PC-9 (cell line): ENCODE measurements around the gene G2E3. TPM values are rescaled to one million over a fixed set of nuclear protein-coding genes. Genes with fewer than 3 reads are reported as not detected.

Source experiments
- BruUV-seq: library from RNA; stranded (reverse); fragments of 400-500 nt; replicated peaks from 2 replicates; lab custom pipeline; 2021; lab: Mats Ljungman, UMichigan
- CTCF ChIA-PET: fragments of 300-600 bp; sonication (Branson Sonifier 250); formaldehyde crosslinking; loops from one replicate; lab custom pipeline; 2022; ENCODE audit warnings: antibody characterized with exemption; lab: Charles Lee
- POLR2A ChIA-PET: fragments of 300-600 bp; sonication (Branson Sonifier 250); formaldehyde crosslinking; loops from one replicate; lab custom pipeline; 2022; ENCODE audit warnings: antibody characterized with exemption; ENCODE audit not compliant: unreplicated experiment; lab: Charles Lee
- DNase-seq, 2 experiments: peaks; one replicate each; pipeline versions ENCODE4 v3.0.0 to v3.0.0-alpha.2; 2015 to 2022; ENCODE audit warnings: mixed read lengths in 1 of 2
- H2AFZ ChIP-seq: fragments of 200-600 bp; sonication (generic); 2 replicates; pipeline ENCODE4 v1.8.1; 2017; ENCODE audit warnings: antibody characterized with exemption
- H3F3A ChIP-seq: fragments of 200-600 bp; sonication (generic); 2 replicates; pipeline ENCODE4 v1.8.1; 2017; ENCODE audit warnings: antibody characterized with exemption, mild to moderate bottlenecking, low read depth; ENCODE audit not compliant: insufficient read depth
- H3K27ac ChIP-seq: fragments of 200-600 bp; sonication (generic); 2 replicates; pipeline ENCODE4 v1.6.1; 2016; ENCODE audit warnings: mixed run types
- H3K27me3 ChIP-seq: fragments of 200-600 bp; sonication (generic); 2 replicates; pipeline ENCODE4 v1.6.1; 2016; ENCODE audit warnings: low read depth, mixed run types; ENCODE audit not compliant: insufficient read depth
- H3K36me3 ChIP-seq: fragments of 200-600 bp; sonication (generic); 2 replicates; pipeline ENCODE4 v1.6.1; 2016; ENCODE audit warnings: low read depth, mixed run types
- H3K4me1 ChIP-seq: fragments of 200-600 bp; sonication (generic); replicated peaks from 2 replicates; pipeline ENCODE4 v1.6.1; 2016; ENCODE audit warnings: mixed run types; ENCODE audit not compliant: insufficient read depth
- H3K4me2 ChIP-seq: fragments of 200-600 bp; sonication (generic); 2 replicates; pipeline ENCODE4 v1.6.1; 2017; ENCODE audit warnings: mixed run types
- H3K4me3 ChIP-seq: fragments of 200-600 bp; sonication (generic); 2 replicates; pipeline ENCODE4 v1.6.1; 2016; ENCODE audit warnings: mixed run types
- H3K79me2 ChIP-seq: fragments of 200-600 bp; sonication (generic); 2 replicates; pipeline ENCODE4 v1.6.1; 2017; ENCODE audit warnings: low read depth, mixed run types
- H3K9me2 ChIP-seq: fragments of 200-600 bp; sonication (generic); 2 replicates; pipeline ENCODE4 v1.8.1; 2017; ENCODE audit warnings: mild to moderate bottlenecking; ENCODE audit not compliant: insufficient read depth
- H3K9me3 ChIP-seq: fragments of 200-600 bp; sonication (generic); 2 replicates; pipeline ENCODE4 v1.8.1; 2016; ENCODE audit warnings: low read depth; ENCODE audit not compliant: insufficient read depth
- H4K20me1 ChIP-seq: fragments of 200-600 bp; sonication (generic); 2 replicates; pipeline ENCODE4 v1.8.1; 2017; ENCODE audit not compliant: insufficient read depth
- EZH2 ChIP-seq: fragments of 200-600 bp; sonication (generic); IDR thresholded peaks from 2 replicates; pipeline ENCODE4 v1.8.0; 2017; ENCODE audit warnings: antibody characterized with exemption, low read depth
- intact Hi-C: fragments of 100-400 bp; cut with micrococcal nuclease; formaldehyde crosslinking; loops from one replicate; pipeline ENCODE4 v1.10.0; 2022; ENCODE audit not compliant: unreplicated experiment
- total RNA-seq: library from RNA; stranded (reverse); gene quantifications from 2 replicates; pipeline ENCODE4 v1.2.3, GENCODE V29; 2021
- TF ChIP-seq, protein P1 (sequence below): fragments of 200-600 bp; sonication (generic); conservative IDR thresholded peaks from 2 replicates; pipeline ENCODE4 v1.6.1; 2017; ENCODE audit warnings: mixed run types, antibody characterized with exemption, mild to moderate bottlenecking, moderate library complexity

Gene G2E3
- total RNA-seq, 1 experiment from 2014 or later: 28.0 TPM

- DNase-seq: peak in 1 of 2 experiments; percentile 85
- intact Hi-C loops: no loop called here
- H3K27ac ChIP-seq: peak overlapping the region; percentile 89
Measured at GRCh38 chr14:30550335-30550734, 8.6 kb upstream of the G2E3 start.

DNA sequence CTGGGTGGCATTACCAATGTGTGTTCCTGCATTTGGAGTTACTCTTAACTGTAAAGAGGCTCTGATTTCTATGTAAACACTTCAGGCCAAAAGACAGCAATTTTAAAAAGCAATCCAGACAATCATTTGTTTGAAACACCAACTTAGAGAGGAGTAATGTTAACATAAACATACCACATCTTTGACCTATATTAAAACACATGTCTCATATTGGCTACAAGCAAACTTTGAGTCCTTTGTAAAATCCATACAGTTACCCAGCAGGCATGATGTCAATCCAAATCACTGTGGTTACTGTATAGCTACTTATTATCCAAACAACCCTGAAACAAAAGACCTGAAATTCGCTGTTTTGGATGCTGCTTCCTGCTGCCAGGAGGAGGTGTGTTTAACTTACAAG lies 7.5 kb upstream of the G2E3 start:
- CTCF ChIA-PET: no interaction called here
- peaks cover 36% of the 10 kb centered on the region for H3F3A ChIP-seq
- H3K36me3 ChIP-seq: no peaks in the 10 kb centered on the region
- H3K9me3 ChIP-seq: no peaks in the 10 kb centered on the region
- H4K20me1 ChIP-seq: no peaks in the 10 kb centered on the region
- peaks cover 50% of the 10 kb centered on the region for H3K4me1 ChIP-seq
- H3K27me3 ChIP-seq: no peaks in the 10 kb centered on the region
- BruUV-seq: no TSS peak
- H3K79me2 ChIP-seq: no peaks in the 10 kb centered on the region
- H3K27ac ChIP-seq: peak overlapping the region; percentile 89
- H3K4me3 ChIP-seq: no peak overlapping the region
- peak overlapping the region; percentile 46 for H3K4me2 ChIP-seq
- no peak overlapping the region for H2AFZ ChIP-seq
- no peak for TF ChIP-seq EZH2
- TF ChIP-seq, protein P1, sequence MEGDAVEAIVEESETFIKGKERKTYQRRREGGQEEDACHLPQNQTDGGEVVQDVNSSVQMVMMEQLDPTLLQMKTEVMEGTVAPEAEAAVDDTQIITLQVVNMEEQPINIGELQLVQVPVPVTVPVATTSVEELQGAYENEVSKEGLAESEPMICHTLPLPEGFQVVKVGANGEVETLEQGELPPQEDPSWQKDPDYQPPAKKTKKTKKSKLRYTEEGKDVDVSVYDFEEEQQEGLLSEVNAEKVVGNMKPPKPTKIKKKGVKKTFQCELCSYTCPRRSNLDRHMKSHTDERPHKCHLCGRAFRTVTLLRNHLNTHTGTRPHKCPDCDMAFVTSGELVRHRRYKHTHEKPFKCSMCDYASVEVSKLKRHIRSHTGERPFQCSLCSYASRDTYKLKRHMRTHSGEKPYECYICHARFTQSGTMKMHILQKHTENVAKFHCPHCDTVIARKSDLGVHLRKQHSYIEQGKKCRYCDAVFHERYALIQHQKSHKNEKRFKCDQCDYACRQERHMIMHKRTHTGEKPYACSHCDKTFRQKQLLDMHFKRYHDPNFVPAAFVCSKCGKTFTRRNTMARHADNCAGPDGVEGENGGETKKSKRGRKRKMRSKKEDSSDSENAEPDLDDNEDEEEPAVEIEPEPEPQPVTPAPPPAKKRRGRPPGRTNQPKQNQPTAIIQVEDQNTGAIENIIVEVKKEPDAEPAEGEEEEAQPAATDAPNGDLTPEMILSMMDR: no peak
- H3K9me2 ChIP-seq: no peaks in the 10 kb centered on the region
- intact Hi-C loops: no loop called here
- POLR2A ChIA-PET: no interaction called here
- DNase-seq: no peak

More at GRCh38 chr14:30550335-30550734, 8.6 kb upstream of the G2E3 start:
- TF ChIP-seq, protein P1: no peak
- no peak for TF ChIP-seq EZH2
- no peaks in the 10 kb centered on the region for H3K9me2 ChIP-seq
- H3K4me2 ChIP-seq: peak overlapping the region; percentile 46
- H3K36me3 ChIP-seq: no peaks in the 10 kb centered on the region
- H3K9me3 ChIP-seq: no peaks in the 10 kb centered on the region
- no peak overlapping the region for H3K4me3 ChIP-seq
- no peaks in the 10 kb centered on the region for H4K20me1 ChIP-seq
- H3K79me2 ChIP-seq: no peaks in the 10 kb centered on the region
- CTCF ChIA-PET: no interaction called here
- BruUV-seq: no TSS peak
- peaks cover 36% of the 10 kb centered on the region for H3F3A ChIP-seq
- H3K4me1 ChIP-seq: peaks cover 50% of the 10 kb centered on the region
- POLR2A ChIA-PET: no interaction called here
- H3K27me3 ChIP-seq: no peaks in the 10 kb centered on the region
- 0 out of 2 replicates have a peak overlapping the region, but pooled peaks have one; percentile 45 for H2AFZ ChIP-seq

DNA sequence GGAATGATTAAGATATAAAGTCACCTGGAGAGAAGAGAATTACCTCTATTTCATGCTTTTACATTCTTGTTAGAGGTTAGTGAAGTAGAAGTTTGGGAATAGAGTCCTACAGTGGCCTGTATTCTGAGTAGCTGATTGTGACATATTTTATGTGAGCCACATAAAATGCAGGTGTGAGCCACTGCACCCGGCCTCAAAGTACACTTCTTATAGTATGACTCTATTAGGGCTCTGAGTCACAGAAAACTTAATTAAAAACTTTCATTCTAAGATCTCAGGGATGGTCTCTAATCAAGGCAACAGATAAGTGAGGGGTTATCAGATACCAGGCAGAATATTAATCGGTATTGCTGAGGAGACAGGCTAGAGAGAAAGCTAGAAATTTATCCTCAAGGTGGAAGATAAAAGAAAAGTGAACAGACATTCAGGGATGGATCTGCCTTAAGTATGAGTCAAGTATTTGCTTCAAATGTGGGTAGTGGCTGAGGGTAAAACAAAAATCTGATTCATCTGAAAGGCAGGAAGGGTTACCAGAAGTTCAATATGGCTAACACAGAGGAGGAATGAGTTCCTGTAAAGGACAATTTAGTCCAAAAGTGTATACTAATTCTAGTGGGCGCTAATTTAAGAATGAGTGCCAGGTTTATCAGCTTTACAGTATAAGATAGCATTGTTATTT lies 5.5 kb upstream of the G2E3 start:
- H3K36me3 ChIP-seq: no peaks in the 10 kb centered on the region
- intact Hi-C loops: no loop called here
- DNase-seq: peak in 1 of 2 experiments; percentile 76
- peak overlapping the region; percentile 10; the same call in 1 of the 2 replicates for H3K4me3 ChIP-seq
- TF ChIP-seq EZH2: no peak
- TF ChIP-seq, protein P1: no peak
- H3K4me1 ChIP-seq: peaks cover 50% of the 10 kb centered on the region
- H3K27me3 ChIP-seq: no peaks in the 10 kb centered on the region
- peak overlapping the region; percentile 63 for H3K4me2 ChIP-seq
- no TSS peak for BruUV-seq
- no peaks in the 10 kb centered on the region for H3K9me2 ChIP-seq
- peak overlapping the region; percentile 89 for H3K27ac ChIP-seq
- ChIA-PET POLR2A (no interaction called here), CTCF (interaction anchor here (0.6 kb wide), 1 partner anchor 1977 kb away, joined by 4 read pairs; no protein-coding TSS in a partner anchor)
- H4K20me1 ChIP-seq: no peaks in the 10 kb centered on the region
- no peaks in the 10 kb centered on the region for H3K79me2 ChIP-seq
- H3K9me3 ChIP-seq: no peaks in the 10 kb centered on the region
- H2AFZ ChIP-seq: peak overlapping the region; percentile 15; the same call in 1 of the 2 replicates
- peaks cover 36% of the 10 kb centered on the region for H3F3A ChIP-seq
